HG03571 (cell line): ENCODE data around the gene TMLHE.
"Not testable (repeated sequence)": the region's sequence is repeated elsewhere in the genome, so short reads cannot be mapped to it uniquely, and the experiment has no call there.

ENCODE experiments used
- ATAC-seq: cut with Tn5 transposase; IDR thresholded peaks from one replicate; pipeline ENCODE4 v1.9.1; 2021; ENCODE audit not compliant: unreplicated experiment

TMLHE gene, protein sequence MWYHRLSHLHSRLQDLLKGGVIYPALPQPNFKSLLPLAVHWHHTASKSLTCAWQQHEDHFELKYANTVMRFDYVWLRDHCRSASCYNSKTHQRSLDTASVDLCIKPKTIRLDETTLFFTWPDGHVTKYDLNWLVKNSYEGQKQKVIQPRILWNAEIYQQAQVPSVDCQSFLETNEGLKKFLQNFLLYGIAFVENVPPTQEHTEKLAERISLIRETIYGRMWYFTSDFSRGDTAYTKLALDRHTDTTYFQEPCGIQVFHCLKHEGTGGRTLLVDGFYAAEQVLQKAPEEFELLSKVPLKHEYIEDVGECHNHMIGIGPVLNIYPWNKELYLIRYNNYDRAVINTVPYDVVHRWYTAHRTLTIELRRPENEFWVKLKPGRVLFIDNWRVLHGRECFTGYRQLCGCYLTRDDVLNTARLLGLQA

GRCh38 chrX:155612312-155613224 lies at the start of gene TMLHE, which contains the start of gene SPRY3:
Gene TMLHE (minus strand): TSS chrX:155612952. CDS start chrX:155545276, 67,676 bp downstream.
Gene SPRY3 (plus strand): TSS chrX:155612586.
- ATAC-seq = peak; percentile 94

GRCh38 chrX:155662282-155662681 lies 49.5 kb upstream of the TMLHE start:
- ATAC-seq = no peak

- ATAC-seq = no peak
Measured at GRCh38 chrX:155645180-155645579, 32.4 kb upstream of the TMLHE start.

DNA sequence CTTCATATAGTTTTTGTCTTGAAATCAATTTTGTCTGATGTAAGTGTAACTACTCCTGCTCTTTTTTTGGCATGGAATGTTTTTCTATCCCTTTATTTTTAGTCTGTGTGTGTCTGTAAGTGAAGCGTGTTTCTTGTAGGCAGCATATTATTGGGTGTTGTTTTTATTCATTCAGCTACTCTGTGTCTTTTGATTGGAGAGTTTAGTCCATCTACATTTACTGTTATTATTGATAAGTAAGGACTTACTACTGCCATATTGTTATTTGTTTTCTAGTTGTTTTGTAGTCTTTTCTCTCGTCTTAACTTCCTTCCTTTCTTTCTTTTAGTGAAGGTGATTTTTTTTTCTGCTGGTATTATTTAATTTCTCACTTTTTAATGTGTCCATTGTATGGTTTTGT lies 30.5 kb upstream of the TMLHE start:
- ATAC-seq = no peak

DNA sequence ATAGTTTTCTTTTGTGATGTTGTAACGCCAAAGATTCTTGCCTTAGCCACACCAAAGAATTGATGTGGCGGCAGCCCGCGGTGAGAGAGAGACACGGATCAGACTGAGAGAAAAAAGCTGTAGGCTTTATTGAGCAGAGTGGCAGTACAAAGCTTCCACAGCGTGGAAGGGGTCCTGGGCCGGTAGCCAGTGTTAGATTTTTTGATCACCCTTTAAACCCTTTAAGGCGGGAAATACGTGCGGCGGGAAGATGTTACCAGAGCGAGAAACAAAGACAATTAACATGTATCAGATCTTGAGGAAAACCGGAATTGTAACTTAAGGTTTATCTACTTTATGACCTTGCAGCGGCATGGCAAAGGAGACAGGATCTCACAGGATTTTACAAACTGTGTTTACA lies 28.6 kb upstream of the TMLHE start:
- not testable (repeated sequence) for ATAC-seq

- no peak for ATAC-seq
Measured at GRCh38 chrX:155637714-155638113, 25.0 kb upstream of the TMLHE start.

- ATAC-seq = not testable (repeated sequence)
Measured at GRCh38 chrX:155635019-155635418, 22.3 kb upstream of the TMLHE start.

- no peak for ATAC-seq
Measured at GRCh38 chrX:155632431-155633100, 19.8 kb upstream of the TMLHE start.

GRCh38 chrX:155620110-155620509 lies 7.4 kb upstream of the TMLHE start:
- not testable (repeated sequence) for ATAC-seq

- no peak for ATAC-seq
Measured at GRCh38 chrX:155615938-155616337, 3.2 kb upstream of the TMLHE start.

GRCh38 chrX:155613927-155614559 lies 1.3 kb upstream of the TMLHE start:
- ATAC-seq = no peak

- ATAC-seq = no peak
Measured at GRCh38 chrX:155611302-155611701, 1.4 kb downstream of the TMLHE start.

GRCh38 chrX:155592981-155593380 lies 19.8 kb downstream of the TMLHE start:
- ATAC-seq = no peak

GRCh38 chrX:155592331-155592730 lies 20.4 kb downstream of the TMLHE start:
- no peak for ATAC-seq

DNA sequence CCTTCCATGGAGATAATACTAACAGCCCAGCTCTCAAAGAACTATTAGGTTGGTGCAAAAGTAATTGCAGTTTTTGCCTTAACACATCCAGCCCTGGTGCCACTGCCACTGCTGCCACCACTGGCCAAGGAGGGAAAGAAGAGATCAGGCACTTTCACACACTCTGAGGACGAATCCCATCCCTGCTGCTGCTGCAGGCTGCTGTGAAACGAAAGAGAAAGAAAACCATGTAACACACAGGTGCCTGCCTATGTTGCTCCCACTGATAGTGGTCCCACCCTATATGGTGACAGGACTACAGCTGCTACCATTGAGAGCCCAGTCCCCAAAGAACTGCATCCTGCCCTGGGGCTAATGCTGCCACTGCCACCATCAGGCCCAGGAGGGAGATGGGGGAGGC lies 35.1 kb downstream of the TMLHE start:
- no peak for ATAC-seq

GRCh38 chrX:155563099-155563498 lies 49.7 kb downstream of the TMLHE start:
- ATAC-seq = no peak

GRCh38 chrX:155544881-155545280 lies 67.9 kb downstream of the TMLHE start:
- no peak for ATAC-seq

DNA sequence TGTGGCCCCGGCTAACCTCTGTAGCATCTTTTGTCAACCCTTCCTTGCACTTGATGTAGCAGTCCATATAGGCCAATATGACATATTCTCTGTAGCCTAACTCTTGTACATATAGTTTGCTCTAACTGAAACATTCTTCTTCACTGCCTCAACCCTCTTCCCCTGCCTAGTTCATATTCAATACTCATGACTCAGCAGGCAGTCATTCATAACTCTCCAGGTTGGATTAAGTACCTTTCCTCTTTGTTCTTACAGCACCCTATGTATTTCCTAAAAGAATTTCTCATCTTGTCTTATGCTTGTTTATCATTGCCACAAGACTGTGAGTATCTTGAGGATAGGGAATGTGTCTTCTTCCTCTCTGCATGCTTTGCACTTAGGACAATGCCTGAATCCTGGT lies 76.9 kb downstream of the TMLHE start:
- ATAC-seq = no peak

- ATAC-seq = no peak
Measured at GRCh38 chrX:155534800-155535199, 78.0 kb downstream of the TMLHE start.

DNA sequence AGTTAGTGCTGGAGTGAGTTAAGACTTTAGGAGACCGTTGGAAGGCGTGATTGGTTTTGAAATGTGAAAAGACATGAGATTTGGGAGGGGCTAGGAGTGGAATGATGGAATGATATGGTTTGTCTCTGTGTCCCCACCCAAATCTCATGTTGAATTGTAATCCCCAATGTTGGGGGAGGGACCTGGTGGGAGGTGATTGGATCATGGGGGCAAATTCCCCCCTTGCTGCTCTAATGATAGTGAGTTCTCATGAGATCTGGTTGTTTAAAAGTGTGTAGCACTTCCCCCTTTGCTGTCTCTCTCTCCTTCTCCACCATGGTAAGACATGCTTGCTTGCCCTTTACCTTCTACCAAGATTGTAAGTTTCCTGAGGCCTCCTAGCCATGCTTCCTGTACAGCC lies 85.7 kb downstream of the TMLHE start:
- ATAC-seq = not testable (repeated sequence)

DNA sequence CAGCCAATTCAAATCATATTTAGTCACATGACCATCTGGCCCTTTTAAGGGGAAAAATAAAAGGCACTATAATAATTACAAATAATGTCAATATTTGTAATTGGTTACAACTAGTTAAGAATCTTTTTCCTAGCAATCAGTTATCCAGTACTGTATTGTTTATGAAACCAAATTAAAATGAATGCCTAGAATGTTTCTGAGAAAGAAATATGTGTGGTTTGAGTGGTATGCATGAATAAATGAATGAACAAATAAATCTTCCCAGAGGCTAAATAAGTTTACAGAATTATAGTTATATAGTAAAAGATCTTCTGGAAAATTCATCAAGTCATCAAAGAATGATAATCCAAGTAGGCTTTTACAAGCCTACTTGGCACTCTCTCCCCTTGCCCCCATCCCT lies 98.5 kb downstream of the TMLHE start:
- ATAC-seq = no peak
